ENCODE results near the gene RPTOR.

Gene RPTOR

DNA sequence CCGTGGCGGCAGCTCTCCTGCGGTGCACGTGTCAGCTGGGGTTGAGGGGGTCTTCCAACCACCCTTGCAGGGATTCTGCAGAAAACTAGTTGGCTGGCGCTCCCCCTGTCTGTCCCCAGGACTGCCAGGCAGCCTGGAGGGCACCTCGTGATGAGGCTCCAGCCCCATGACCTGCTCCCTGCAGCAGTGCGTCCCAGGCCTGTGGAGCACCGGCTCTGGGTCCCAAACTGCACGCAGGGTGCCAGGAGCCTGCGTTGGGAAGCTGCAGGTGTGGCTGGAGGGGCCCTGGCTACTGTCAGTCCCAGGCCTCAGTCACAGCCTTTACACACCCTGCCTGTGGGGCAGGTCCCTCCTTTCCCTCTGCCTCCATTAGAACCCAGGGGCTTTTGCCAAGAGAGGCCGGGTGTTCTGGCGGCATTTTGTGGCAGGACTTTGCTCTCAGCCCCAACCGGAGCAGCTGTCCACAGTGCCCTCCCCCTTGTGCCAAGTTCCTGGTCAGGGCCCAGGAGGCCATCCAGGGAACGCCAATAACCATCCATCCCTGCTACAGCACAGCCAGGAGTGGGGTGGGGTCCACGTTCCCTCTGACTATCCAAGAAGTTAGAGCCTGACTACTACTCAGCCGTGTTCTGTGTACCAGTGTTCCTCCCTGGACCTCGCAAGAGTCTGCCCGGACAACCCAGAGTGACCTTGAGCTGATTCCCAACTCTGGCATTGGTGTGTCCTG lies 456.2 kb downstream of the RPTOR start:
- intact Hi-C loops (cut with DNase I), result no loop called here
- DNase-seq, result peak in 1 of 10 donors; percentile 78

DNA sequence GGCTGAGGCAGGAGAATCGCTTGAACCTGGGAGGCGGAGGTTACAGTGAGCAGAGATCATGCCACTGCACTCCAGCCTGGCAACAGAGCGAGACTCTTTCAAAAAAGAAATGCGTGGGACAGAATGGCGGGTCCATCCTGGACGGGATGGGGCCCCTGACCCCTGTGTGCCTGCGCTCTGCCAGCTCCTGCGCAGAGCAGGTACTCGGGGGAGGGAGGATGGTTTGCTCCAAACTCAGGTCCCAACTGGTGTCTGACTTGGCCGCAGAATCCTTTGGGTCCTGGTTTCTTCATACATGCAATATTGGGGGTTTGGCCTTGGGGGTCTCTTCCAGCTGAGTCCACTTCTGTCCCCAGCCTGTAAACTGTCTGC lies 457.4 kb downstream of the RPTOR start:
- DNase-seq, result peak in 2 of 10 donors; percentile 37 to 56
- intact Hi-C loops (cut with DNase I), result no loop called here

DNA sequence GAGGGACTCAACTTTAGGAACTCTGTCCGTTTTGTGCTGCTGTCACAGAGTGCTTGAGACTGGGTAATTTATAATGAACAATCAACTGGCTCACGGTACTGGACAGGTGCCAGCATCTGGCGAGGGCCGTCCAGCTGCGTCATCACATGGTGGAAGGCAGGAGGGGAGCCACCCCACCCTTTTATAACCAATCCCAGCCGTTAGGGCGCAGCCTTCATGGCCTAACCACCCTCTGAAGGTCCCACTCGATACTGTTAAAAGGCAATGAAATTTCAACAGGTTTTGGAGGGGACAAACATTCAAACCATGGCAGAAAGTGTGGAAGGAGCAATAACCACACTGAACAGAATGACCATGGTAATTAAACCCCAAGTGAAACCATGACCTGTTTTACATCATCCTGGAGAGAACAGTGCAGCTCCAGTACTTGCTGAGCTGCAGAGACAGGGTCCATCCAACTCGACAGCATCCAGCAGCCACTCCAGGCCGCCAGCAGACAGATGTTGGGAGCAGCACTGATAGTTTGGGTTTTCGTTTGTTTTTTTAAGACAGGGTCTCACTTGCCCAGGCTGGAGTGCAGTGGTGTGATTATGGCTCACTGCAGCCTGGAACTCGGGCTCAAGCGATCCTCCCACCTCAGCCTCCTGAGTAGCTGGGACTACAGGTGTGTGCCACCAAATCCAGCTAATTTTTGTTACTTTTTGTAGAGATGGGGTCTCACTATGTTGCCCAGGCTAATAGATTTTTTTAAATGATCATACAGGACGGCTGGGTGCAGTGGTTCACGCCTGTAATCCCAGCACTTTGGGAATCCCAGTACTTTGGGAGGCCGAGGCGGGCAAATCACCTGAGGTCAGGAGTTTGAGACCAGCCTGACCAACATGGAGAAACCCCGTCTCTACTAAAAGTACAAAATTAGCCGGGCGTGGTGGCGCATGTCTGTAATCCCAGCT lies 458.0 kb downstream of the RPTOR start:
- DNase-seq, result peak in 4 of 10 donors; percentile 57 to 90 (median 71)
- intact Hi-C loops (cut with DNase I), result no loop called here

DNA sequence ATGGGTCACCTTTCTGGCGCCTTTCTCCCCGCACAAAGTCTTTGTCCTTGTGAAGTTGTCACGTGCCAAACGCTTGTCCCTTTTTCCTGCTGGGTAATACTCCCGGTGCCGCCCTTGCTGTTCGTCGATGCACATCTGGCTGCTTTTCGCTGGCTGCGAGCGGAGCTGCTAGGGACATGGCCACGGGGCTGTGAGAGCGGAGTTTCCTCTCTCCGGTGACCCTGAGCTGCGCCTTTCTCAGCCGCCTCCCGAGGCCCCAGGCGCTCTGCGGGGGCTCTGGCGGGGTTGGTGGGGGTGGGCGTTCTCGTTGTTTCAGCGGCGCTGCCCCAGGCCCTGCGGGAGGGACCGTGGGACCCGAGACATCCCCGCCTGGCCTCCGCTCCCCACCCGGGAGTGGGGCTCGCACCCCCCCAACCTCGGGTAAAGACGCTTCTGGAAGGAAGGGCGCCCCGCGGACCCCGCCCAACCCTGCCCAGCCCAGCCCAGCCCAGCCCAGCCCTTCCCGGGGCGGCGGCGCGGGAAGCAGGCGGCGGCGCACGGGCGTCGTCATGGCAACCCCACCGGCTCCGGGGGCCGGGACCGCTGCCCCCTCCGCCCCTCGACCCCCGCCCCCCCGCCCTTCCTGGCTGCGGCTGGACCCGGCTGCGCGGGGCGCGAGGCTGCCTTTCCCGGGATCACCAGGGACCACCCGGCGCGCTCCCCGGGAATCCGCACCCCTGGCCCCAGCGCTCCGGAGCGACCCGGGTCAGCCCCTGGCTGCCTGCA lies 459.3 kb downstream of the RPTOR start:
- intact Hi-C loops (cut with DNase I), result no loop called here
- DNase-seq, result peak in 3 of 10 donors; percentile 25 to 77 (median 70)

DNA sequence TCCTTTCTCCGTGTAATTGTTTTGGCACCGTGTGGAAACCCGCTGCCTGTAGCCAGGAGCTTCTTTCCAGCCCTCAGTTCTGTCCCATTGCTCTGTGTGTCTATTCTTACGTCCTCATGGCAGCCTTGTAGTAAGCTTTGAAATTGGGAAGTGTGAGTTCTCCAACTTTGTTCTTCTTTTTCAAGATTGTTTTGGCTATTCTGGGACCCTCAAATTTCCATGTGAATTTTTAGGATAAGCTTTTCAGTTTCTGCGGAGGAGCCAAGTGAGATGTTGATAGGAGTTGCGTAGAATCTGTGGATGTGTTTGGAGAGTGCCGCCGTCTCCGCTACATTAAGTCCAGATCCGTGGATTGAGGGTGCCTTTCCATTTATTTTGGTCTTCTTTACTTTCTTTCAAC lies 462.3 kb downstream of the RPTOR start:
- peak in 1 of 10 donors; percentile 10 for DNase-seq
- intact Hi-C loops (cut with DNase I), result no loop called here

DNA sequence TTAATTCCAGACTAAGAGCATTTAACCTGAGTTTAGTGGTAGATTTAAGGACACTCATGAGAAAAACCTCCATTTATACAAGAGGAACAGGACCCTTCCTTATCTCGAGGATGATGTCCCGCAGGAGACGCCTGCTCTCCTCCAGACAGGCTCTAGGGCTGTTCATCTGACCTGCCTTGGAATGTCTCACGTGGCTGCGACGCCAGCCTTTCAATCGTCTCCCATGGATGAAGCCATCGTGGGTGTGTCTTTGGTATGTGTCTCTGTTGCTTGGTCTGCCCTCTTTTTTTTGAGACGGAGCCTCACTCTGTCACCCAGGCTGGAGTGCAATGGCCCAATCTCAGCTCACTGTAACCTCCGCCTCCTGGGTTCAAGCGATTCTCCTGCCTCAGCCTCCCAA lies 463.5 kb downstream of the RPTOR start:
- DNase-seq, result peak in 1 of 10 donors; percentile 2
- intact Hi-C loops (cut with DNase I), result no loop called here

DNA sequence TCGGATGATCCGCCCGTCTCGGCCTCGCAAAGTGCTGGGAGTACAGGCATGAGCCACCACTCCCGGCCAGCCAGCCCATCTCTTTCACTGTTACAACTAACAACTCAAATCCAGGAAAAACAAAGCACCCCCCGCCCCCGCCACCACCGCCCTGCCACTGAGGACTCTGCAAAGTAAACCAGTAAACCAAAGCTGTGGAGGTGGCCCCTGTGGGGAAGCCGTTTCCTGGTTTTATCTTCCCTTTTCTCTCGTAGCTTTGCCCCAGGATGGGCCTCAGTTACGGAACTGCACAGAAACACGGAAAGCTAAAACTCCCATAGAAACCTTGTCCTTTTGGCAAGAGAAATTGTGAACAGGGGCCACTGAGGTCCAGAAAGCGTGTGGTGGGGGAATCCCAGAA lies 464.5 kb downstream of the RPTOR start:
- peak in 1 of 10 donors; percentile 69 for DNase-seq
- intact Hi-C loops (cut with DNase I), result no loop called here

DNA sequence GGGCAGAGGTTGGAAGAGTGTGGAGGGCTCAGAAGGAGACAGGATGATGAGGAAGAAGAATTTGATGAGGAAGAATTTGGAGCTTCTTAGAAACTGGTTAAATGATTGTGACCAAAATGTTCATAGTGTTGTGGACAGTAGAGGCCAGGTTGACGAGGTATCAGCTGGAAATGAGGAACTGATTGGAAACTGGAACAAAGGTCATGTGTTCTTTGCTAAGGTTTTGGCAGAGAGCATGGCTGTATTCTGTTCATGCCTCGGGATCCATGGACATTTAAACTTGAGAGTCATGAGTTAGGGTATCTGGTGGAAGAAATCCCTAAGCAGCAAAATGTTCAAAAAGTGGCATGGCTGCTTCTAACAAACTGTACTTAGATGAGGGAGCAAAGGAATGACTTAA lies 466.3 kb downstream of the RPTOR start:
- no peak for DNase-seq
- intact Hi-C loops (cut with DNase I), result no loop called here

DNA sequence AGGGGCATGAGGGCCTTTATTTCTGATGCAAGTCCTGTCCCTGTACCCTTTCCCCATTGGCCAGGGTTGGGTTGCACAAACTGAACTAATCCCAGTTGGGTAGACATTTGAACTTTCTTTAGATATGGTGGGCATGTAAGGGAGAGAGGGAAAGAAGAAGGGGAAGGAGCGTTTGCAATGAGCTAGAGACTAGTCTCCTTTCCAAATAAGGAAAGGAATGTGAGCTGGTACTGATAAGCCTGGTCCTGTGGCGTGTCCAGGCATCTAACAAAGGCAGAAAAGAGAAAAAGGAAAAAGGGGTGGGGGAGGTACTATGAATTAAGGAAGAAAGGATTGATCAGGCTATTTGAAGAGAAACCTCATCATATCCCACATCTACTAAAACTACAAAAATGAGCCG lies 467.3 kb downstream of the RPTOR start:
- intact Hi-C loops (cut with DNase I), result no loop called here
- DNase-seq, result no peak

DNA sequence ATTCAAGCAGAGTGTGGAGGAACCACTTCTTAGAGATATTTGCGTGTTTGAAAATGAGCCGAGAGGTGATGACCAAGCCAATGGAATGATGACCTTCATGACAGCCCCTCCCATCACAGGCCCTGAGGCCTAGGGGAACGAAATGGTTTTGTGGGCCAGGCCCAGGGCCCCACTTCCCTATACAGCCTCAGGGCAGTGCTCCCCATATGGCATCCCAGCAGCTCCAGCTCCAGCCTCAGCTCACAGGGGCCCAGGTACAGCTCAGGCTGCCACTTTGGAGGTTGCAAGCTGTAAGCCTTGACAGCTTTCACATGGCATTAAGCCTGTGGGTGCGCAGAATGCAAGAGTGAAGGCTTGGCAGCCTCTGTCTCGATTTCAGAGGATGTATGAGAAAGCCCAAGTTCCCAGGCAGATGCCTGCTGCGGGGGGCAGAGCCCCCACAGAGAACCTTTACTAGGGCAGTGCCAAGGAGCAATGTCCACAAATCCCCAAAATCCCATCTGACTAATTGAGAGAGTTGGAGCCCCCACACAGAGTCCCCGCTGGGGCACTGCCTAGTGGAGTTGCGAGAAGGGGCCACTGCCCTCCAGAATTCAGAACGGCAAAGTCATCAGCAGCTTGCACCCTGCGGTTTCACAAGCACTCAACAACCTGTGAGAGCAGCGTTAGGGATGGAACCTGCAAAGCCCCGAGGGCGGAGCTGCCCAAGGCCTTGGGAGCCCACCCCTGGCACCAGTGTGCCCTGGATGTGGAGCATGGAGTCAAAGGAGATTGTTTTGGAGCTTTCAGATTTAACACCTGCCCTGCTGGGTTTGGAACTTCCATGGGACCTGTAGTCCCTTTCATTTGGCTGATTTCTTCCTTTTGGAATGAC lies 468.2 kb downstream of the RPTOR start:
- DNase-seq, result peak in 1 of 10 donors; percentile 50
- intact Hi-C loops (cut with DNase I), result no loop called here

DNA sequence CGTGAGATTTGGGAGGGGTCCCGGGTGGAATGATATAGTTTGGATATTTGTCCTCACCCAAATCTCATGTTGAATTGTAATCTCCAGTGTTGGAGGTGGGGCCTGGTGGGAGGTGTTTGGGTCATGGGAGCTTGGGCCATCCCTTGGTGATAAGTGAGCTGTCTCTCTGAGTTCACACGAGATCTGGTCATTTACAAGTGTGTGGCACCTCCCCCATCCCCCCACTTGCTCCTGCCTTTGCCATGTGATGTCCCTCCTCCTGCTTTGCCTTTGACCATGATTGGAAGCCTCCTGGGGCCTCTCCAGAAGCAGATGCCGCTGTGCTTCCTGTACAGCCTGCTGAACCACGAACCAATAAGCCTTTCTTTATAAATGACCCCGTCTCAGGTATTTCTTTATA lies 469.0 kb downstream of the RPTOR start:
- intact Hi-C loops (cut with DNase I), result no loop called here
- DNase-seq, result no peak

DNA sequence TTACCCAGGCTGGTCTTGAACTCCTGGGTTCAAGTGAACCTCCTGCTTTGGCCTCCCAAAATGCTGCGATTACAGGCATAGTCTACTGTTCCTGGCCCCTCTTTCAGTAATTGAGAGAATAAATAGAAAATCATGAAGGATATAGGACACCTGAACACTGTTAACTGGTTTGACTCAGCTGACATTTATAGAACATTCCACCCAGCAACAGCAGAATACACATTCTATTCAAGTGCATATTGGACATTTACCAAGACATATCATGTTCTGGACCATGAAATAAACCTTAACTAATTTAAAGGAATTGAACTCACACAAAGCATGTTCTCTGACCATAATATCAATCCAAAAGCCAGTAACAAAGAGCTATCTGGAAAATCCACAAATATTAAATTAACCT lies 470.5 kb downstream of the RPTOR start:
- DNase-seq, result no peak
- intact Hi-C loops (cut with DNase I), result no loop called here

Measured in posterior cingulate gyrus (tissue), 11 donors.